Spinal cord (tissue), 10 donors: ENCODE results near the gene SPACDR. TPM values are rescaled to one million over a fixed set of nuclear protein-coding genes. Genes with fewer than 3 reads are reported as not detected.

Experiments used
- DNase-seq, 6 donors: peaks; one replicate each; pipeline versions ENCODE4 v3.0.0 to v3.0.0-alpha.2; 2013 to 2015; ENCODE audit warnings: low spot score in 6 of 6, low read depth in 4 of 6
- H3K27ac ChIP-seq: one replicate; pipeline ENCODE4 v1.5.1; 2013; ENCODE audit warnings: low read depth, low read length, control low read depth
- H3K27me3 ChIP-seq: one replicate; pipeline ENCODE4 v1.6.1; 2013; ENCODE audit warnings: low read length; ENCODE audit not compliant: control insufficient read depth, insufficient read depth
- H3K36me3 ChIP-seq: one replicate; pipeline ENCODE4 v1.6.1; 2013; ENCODE audit warnings: low read length; ENCODE audit not compliant: control insufficient read depth, insufficient read depth
- H3K4me1 ChIP-seq: one replicate; pipeline ENCODE4 v1.6.1; 2013; ENCODE audit warnings: low read length; ENCODE audit not compliant: control insufficient read depth, insufficient read depth
- H3K4me3 ChIP-seq: one replicate; pipeline ENCODE4 v1.5.1; 2013; ENCODE audit warnings: low read depth, low read length, control low read depth
- H3K9me3 ChIP-seq: one replicate; pipeline ENCODE4 v1.6.1; 2013; ENCODE audit warnings: low read length; ENCODE audit not compliant: control insufficient read depth, insufficient read depth
- WGBS: methylation state at CpG from one replicate; pipeline ENCODE4 v1.1.5; 2013; ENCODE audit warnings: missing lambda C conversion rate; ENCODE audit not compliant: insufficient coverage; 5-methylcytosine and 5-hydroxymethylcytosine counted together
- polyA plus RNA-seq, 2 donors: library from polyadenylated mRNA; unstranded; fragments of 120-200 nt; gene quantifications; one replicate each; pipeline ENCODE4 v1.2.1, GENCODE V29; 2013; ENCODE audit not compliant: insufficient read length in 2 of 2
- total RNA-seq, 2 donors: library from RNA; depleted of rRNA in 1 of 2; stranded (reverse); fragments of 120-200 nt in 1 of 2; fragments of >200 nt in 1 of 2; gene quantifications; one replicate each; pipeline versions ENCODE4 v1.2.3 to v1.2.4, GENCODE V29; 2013 to 2014
- donor health status: healthy.

The SPACDR gene
- total and polyA plus RNA-seq, 4 donors = 2.0 to 12.0 (median 4.3) TPM

- Histone ChIP-seq H3K27ac (peak overlapping the region; percentile 40), H3K4me1 (peaks cover 60% of the 10 kb centered on the region), H3K9me3 (no peaks in the 10 kb centered on the region), H3K27me3 (no peaks in the 10 kb centered on the region), H3K4me3 (peak overlapping the region; percentile 97), H3K36me3 (peaks cover 54% of the 10 kb centered on the region)
- no peak for DNase-seq
- WGBS = 13% methylated on average over 22 of the region's 30 CpGs
Measured at GRCh38 chr7:100476903-100477870, 13.1 kb upstream of the SPACDR start.

- WGBS = 20% methylated on average over 1 of the region's 6 CpGs
- peak overlapping the region; percentile 2 for H3K4me3 ChIP-seq
- H3K27me3 ChIP-seq = no peaks in the 10 kb centered on the region
- H3K4me1 ChIP-seq = peaks cover 60% of the 10 kb centered on the region
- peak overlapping the region; percentile 43 for H3K27ac ChIP-seq
- peaks cover 61% of the 10 kb centered on the region for H3K36me3 ChIP-seq
- no peaks in the 10 kb centered on the region for H3K9me3 ChIP-seq
- DNase-seq = no peak
Measured at GRCh38 chr7:100476101-100476780, 12.2 kb upstream of the SPACDR start.

- H3K36me3 ChIP-seq = peaks cover 61% of the 10 kb centered on the region
- DNase-seq = no peak
- WGBS = 33% methylated on average over 6 of the region's 9 CpGs
- H3K27me3 ChIP-seq = no peaks in the 10 kb centered on the region
- no peaks in the 10 kb centered on the region for H3K9me3 ChIP-seq
- H3K4me1 ChIP-seq = peaks cover 60% of the 10 kb centered on the region
- H3K4me3 ChIP-seq = no peak overlapping the region
- H3K27ac ChIP-seq = peak overlapping the region; percentile 43
Measured at GRCh38 chr7:100475549-100475948, 11.5 kb upstream of the SPACDR start.

- no peaks in the 10 kb centered on the region for H3K27me3 ChIP-seq
- no peak overlapping the region for H3K4me3 ChIP-seq
- WGBS = 68% methylated on average over 14 of the region's 14 CpGs
- no peak for DNase-seq
- no peak overlapping the region for H3K27ac ChIP-seq
- no peaks in the 10 kb centered on the region for H3K9me3 ChIP-seq
- H3K36me3 ChIP-seq = peaks cover 66% of the 10 kb centered on the region
- peaks cover 65% of the 10 kb centered on the region for H3K4me1 ChIP-seq
Measured at GRCh38 chr7:100472854-100473499, 8.9 kb upstream of the SPACDR start.

GRCh38 chr7:100472121-100472851 is 8.2 kb upstream of the SPACDR start:
- 61% methylated on average over 14 of the region's 16 CpGs for WGBS
- Histone ChIP-seq H3K27me3 (no peaks in the 10 kb centered on the region), H3K27ac (no peak overlapping the region), H3K4me1 (peaks cover 64% of the 10 kb centered on the region), H3K4me3 (no peak overlapping the region), H3K9me3 (no peaks in the 10 kb centered on the region), H3K36me3 (peaks cover 69% of the 10 kb centered on the region)
- DNase-seq = no peak

GRCh38 chr7:100471021-100471420 is 7.0 kb upstream of the SPACDR start:
- H3K27me3 ChIP-seq = no peaks in the 10 kb centered on the region
- DNase-seq = no peak
- H3K9me3 ChIP-seq = no peaks in the 10 kb centered on the region
- H3K4me3 ChIP-seq = no peak overlapping the region
- no peak overlapping the region for H3K27ac ChIP-seq
- H3K4me1 ChIP-seq = peaks cover 61% of the 10 kb centered on the region
- 73% methylated on average over 4 of the region's 4 CpGs for WGBS
- peaks cover 66% of the 10 kb centered on the region for H3K36me3 ChIP-seq

- peaks cover 64% of the 10 kb centered on the region for H3K36me3 ChIP-seq
Measured at GRCh38 chr7:100469227-100470044, 5.4 kb upstream of the SPACDR start.

GRCh38 chr7:100467638-100468373 is 3.7 kb upstream of the SPACDR start:
- peaks cover 59% of the 10 kb centered on the region for H3K36me3 ChIP-seq
- peaks cover 65% of the 10 kb centered on the region for H3K4me1 ChIP-seq
- H3K27me3 ChIP-seq = no peaks in the 10 kb centered on the region
- no peaks in the 10 kb centered on the region for H3K9me3 ChIP-seq
- H3K4me3 ChIP-seq = peak overlapping the region; percentile 70
- DNase-seq = peak in 5 of 6 donors; percentile 79 to 96 (median 86)
- WGBS = 55% methylated on average over 8 of the region's 22 CpGs
- peak overlapping the region; percentile 94 for H3K27ac ChIP-seq

More at GRCh38 chr7:100469227-100470044, 5.4 kb upstream of the SPACDR start:
- peaks cover 63% of the 10 kb centered on the region for H3K4me1 ChIP-seq
- 29% methylated on average over 13 of the region's 13 CpGs for WGBS
- no peaks in the 10 kb centered on the region for H3K9me3 ChIP-seq
- H3K27me3 ChIP-seq = no peaks in the 10 kb centered on the region
- peak in 2 of 6 donors; percentile 91 to 92 for DNase-seq
- H3K4me3 ChIP-seq = no peak overlapping the region
- H3K27ac ChIP-seq = no peak overlapping the region
